Suppressor macrophage (primary cell): ENCODE results near the gene UNC13B.
A peak's percentile ranks its signal among the peaks of the same experiment; 100 is the strongest.

Source experiments
- DNase-seq, 4 experiments: peaks; one replicate each; pipeline ENCODE4 v3.0.0-alpha.2; 2020 to 2022

Gene UNC13B

GRCh38 chr9:35338086-35338485 lies 176.3 kb downstream of the UNC13B start:
- no peak for DNase-seq

GRCh38 chr9:35338561-35339274 lies 176.9 kb downstream of the UNC13B start:
- no peak for DNase-seq

GRCh38 chr9:35340046-35340445 lies 178.2 kb downstream of the UNC13B start:
- no peak for DNase-seq

- DNase-seq: peak in 3 of 4 experiments; percentile 5 to 41 (median 24)
These were observed 179.2 kb downstream of the UNC13B start for GRCh38 chr9:35341021-35341420.

GRCh38 chr9:35341585-35341984 lies 179.8 kb downstream of the UNC13B start:
- no peak for DNase-seq

- DNase-seq: no peak
These were observed 180.6 kb downstream of the UNC13B start for GRCh38 chr9:35342221-35342958.

GRCh38 chr9:35348109-35348508 lies 186.3 kb downstream of the UNC13B start:
- no peak for DNase-seq

GRCh38 chr9:35349287-35349990 lies 187.6 kb downstream of the UNC13B start:
- DNase-seq: no peak

- DNase-seq: no peak
These were observed 188.4 kb downstream of the UNC13B start for GRCh38 chr9:35350212-35350611.

- DNase-seq: no peak
These were observed 189.2 kb downstream of the UNC13B start for GRCh38 chr9:35350827-35351549.

GRCh38 chr9:35353731-35354365 lies 192.0 kb downstream of the UNC13B start:
- DNase-seq: no peak

GRCh38 chr9:35355939-35356338 lies 194.1 kb downstream of the UNC13B start:
- no peak for DNase-seq

GRCh38 chr9:35357116-35357515 lies 195.3 kb downstream of the UNC13B start:
- DNase-seq: no peak

- no peak for DNase-seq
These were observed 196.0 kb downstream of the UNC13B start for GRCh38 chr9:35357826-35358225.

GRCh38 chr9:35364817-35365585 lies 203.2 kb downstream of the UNC13B start:
- DNase-seq: no peak

GRCh38 chr9:35366627-35367026 lies 204.8 kb downstream of the UNC13B start:
- DNase-seq: no peak

GRCh38 chr9:35367451-35367850 lies 205.6 kb downstream of the UNC13B start:
- no peak for DNase-seq

GRCh38 chr9:35370241-35370640 lies 208.4 kb downstream of the UNC13B start:
- DNase-seq: no peak

GRCh38 chr9:35374436-35374835 lies 212.6 kb downstream of the UNC13B start:
- no peak for DNase-seq

- DNase-seq: no peak
These were observed 213.1 kb downstream of the UNC13B start for GRCh38 chr9:35374910-35375309.

- DNase-seq: no peak
These were observed 218.2 kb downstream of the UNC13B start for GRCh38 chr9:35380039-35380438.

- no peak for DNase-seq
These were observed 218.8 kb downstream of the UNC13B start for GRCh38 chr9:35380619-35381018.
